GM23248 (cell line): Measurements from ENCODE around the gene ZBTB46. TPM values are rescaled to one million over a fixed set of nuclear protein-coding genes. Genes with fewer than 3 reads are reported as not detected.

ENCODE experiments used
- DNase-seq: peaks from one replicate; pipeline ENCODE4 v3.0.0-alpha.2; 2015
- H2AFZ ChIP-seq: fragments of 200-600 bp; sonication (generic); 2 replicates; pipeline ENCODE4 v1.6.1; 2016; ENCODE audit warnings: antibody characterized with exemption
- H3F3A ChIP-seq: fragments of 200-600 bp; sonication (generic); 2 replicates; pipeline ENCODE4 v1.6.1; 2016; ENCODE audit warnings: mild to moderate bottlenecking, antibody characterized with exemption, mixed run types; ENCODE audit not compliant: insufficient read depth
- H3K27ac ChIP-seq: fragments of 200-600 bp; sonication (generic); 2 replicates; pipeline ENCODE4 v1.5.1; 2016; ENCODE audit warnings: mild to moderate bottlenecking
- H3K27me3 ChIP-seq: fragments of 200-600 bp; sonication (generic); replicated peaks from 2 replicates; pipeline ENCODE4 v1.6.1; 2016; ENCODE audit warnings: mild to moderate bottlenecking; ENCODE audit not compliant: insufficient read depth
- H3K36me3 ChIP-seq: fragments of 200-600 bp; sonication (generic); 2 replicates; pipeline ENCODE4 v1.6.1; 2016; ENCODE audit warnings: low read depth, mild to moderate bottlenecking
- H3K4me1 ChIP-seq: fragments of 200-600 bp; sonication (generic); 2 replicates; pipeline ENCODE4 v1.6.1; 2016; ENCODE audit warnings: mild to moderate bottlenecking; ENCODE audit not compliant: insufficient read depth
- H3K4me2 ChIP-seq: fragments of 200-600 bp; sonication (generic); one replicate; pipeline ENCODE4 v1.6.1; 2016; ENCODE audit warnings: mild to moderate bottlenecking; ENCODE audit not compliant: unreplicated experiment
- H3K4me3 ChIP-seq: fragments of 200-600 bp; sonication (generic); 2 replicates; pipeline ENCODE4 v1.5.1; 2016; ENCODE audit warnings: mild to moderate bottlenecking
- H3K79me2 ChIP-seq: fragments of 200-600 bp; sonication (generic); 2 replicates; pipeline ENCODE4 v1.6.1; 2016; ENCODE audit warnings: mild to moderate bottlenecking; ENCODE audit not compliant: insufficient read depth
- H3K9ac ChIP-seq: fragments of 200-600 bp; sonication (generic); 2 replicates; pipeline ENCODE4 v1.6.1; 2016; ENCODE audit warnings: mild to moderate bottlenecking
- H3K9me2 ChIP-seq: fragments of 200-600 bp; sonication (generic); 2 replicates; pipeline ENCODE4 v1.6.1; 2016; ENCODE audit warnings: mixed run types, mild to moderate bottlenecking, moderate library complexity; ENCODE audit not compliant: insufficient read depth
- H3K9me3 ChIP-seq: fragments of 200-600 bp; sonication (generic); one replicate; pipeline ENCODE4 v1.6.1; 2017; ENCODE audit warnings: low read depth
- H4K20me1 ChIP-seq: fragments of 200-600 bp; sonication (generic); 2 replicates; pipeline ENCODE4 v1.6.0; 2016; ENCODE audit not compliant: insufficient read depth
- EZH2 ChIP-seq: fragments of 200-600 bp; sonication (generic); IDR thresholded peaks from 2 replicates; pipeline ENCODE4 v1.6.1; 2018; ENCODE audit warnings: antibody characterized with exemption, mild to moderate bottlenecking; ENCODE audit not compliant: insufficient read depth, poor library complexity, severe bottlenecking
- EZH2phosphoT487 ChIP-seq: fragments of 200-600 bp; sonication (generic); IDR thresholded peaks from 2 replicates; pipeline ENCODE4 v1.6.1; 2018; ENCODE audit warnings: antibody characterized with exemption, moderate library complexity, mild to moderate bottlenecking, low read depth; ENCODE audit not compliant: insufficient read depth
- WGBS, 2 experiments: methylation state at CpG; one replicate each; pipeline ENCODE4 v1.1.6; 2015 to 2017; ENCODE audit warnings: low lambda C conversion rate in 2 of 2, low coverage in 1 of 2; ENCODE audit errors: missing lambda C conversion rate in 2 of 2; 5-methylcytosine and 5-hydroxymethylcytosine counted together
- in situ Hi-C: fragments of 300-500 bp; cut with MboI; formaldehyde crosslinking; loops from 2 replicates; pipeline ENCODE4 v1.15.0; 2020
- polyA plus RNA-seq: library from polyadenylated mRNA; unstranded; fragments of >200 nt; fragmentation: Nextera tagmentation; extraction: Ambion mirVana; gene quantifications from 2 replicates; pipeline ENCODE4 v1.2.1, GENCODE V29; 2016
- total RNA-seq: library from RNA; depleted of rRNA; stranded (reverse); fragments of >200 nt; shearing (Covaris generic); gene quantifications from 2 replicates; pipeline ENCODE4 v1.2.3, GENCODE V29; 2014

The ZBTB46 gene
- total and polyA plus RNA-seq, 2 experiments from 2014 or later: 0.33 to 1.9 TPM

DNA sequence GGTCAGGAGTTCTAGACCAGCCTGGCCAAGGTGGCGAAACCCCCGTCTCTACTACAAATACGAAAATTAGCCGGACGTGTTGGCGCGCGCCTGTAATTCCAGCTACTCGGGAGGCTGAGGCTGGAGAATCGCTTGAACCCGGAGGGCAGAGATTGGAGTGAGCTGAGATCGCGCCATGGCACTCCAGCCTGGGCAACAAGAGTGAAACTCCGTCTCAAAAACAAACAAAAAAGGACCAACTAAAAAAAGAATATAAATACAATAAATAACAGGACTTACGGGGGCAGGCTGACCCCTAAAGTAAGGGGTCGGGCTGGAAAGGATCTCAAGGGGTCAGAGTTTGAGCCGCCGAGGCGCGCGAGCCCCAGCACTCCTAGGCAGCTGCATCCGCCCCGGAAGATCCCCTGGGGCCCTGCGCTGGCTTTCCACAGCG lies 33.5 kb upstream of the ZBTB46 start:
- Histone ChIP-seq H3K9me2 (no peaks in the 10 kb centered on the region), H3K4me2 (peak overlapping the region; percentile 94), H3K4me3 (peak overlapping the region; percentile 92), H3K9ac (peak overlapping the region; percentile 99), H3K4me1 (0 out of 2 replicates have a peak, but pooled peaks cover 7% of the 10 kb centered on the region), H3K9me3 (no peaks in the 10 kb centered on the region), H3K27ac (peak overlapping the region; percentile 99), H3K36me3 (0 out of 2 replicates have a peak, but pooled peaks cover 10% of the 10 kb centered on the region), H4K20me1 (no peaks in the 10 kb centered on the region), H3K79me2 (peaks cover 56% of the 10 kb centered on the region), H3F3A (0 out of 2 replicates have a peak, but pooled peaks cover 4% of the 10 kb centered on the region), H3K27me3 (no peaks in the 10 kb centered on the region), H2AFZ (peak overlapping the region; percentile 66)
- WGBS, 2 experiments: 3 to 4% methylated on average over 25 of the region's 25 CpGs
- DNase-seq: no peak
- in situ Hi-C loops: no loop called here
- TF ChIP-seq EZH2 (no peak), EZH2phosphoT487 (no peak)

DNA sequence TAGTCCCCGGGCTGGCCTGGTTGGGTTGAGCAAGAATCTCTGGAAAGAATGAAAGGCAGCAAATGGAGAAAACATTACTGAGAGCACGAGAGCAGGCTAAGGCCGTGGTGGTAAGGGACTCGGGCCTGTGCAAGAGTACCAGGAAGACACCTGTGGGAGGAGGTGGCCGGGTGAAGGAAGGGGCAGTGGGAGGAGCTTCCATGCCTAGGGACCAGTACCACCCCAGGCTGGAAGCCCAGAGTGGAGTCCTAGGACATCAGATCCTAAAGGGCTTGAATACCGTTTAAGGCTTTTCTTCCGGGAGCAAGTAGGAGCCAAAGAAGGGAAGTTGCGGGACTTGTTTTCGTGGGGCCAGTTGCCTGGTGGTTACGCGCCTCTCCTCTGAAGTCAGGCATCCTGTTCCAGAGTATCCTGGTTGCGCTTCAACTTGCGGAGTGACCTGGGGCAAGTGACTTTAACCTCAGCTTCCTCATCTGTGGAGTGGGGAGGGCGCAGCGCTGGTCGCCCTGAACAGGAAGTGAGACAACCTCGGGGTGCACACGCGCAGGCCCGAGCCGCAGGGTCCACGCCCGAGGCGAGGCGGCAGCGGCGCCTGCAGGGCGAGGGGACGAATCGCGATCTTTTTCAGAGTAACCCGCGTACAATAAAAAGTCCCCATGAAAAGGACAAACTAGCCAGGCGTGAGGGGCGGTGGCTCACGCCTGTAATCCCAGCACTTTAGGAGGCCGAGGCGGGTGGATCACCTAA lies 32.9 kb upstream of the ZBTB46 start:
- Histone ChIP-seq H3K79me2 (peaks cover 50% of the 10 kb centered on the region), H3K9me3 (no peaks in the 10 kb centered on the region), H3K4me1 (0 out of 2 replicates have a peak, but pooled peaks cover 7% of the 10 kb centered on the region), H3K4me2 (peak overlapping the region; percentile 94), H3K4me3 (peak overlapping the region; percentile 92), H3K9me2 (no peaks in the 10 kb centered on the region), H3K36me3 (0 out of 2 replicates have a peak, but pooled peaks cover 7% of the 10 kb centered on the region), H3K9ac (peak overlapping the region; percentile 99), H2AFZ (peak overlapping the region; percentile 66), H3F3A (0 out of 2 replicates have a peak, but pooled peaks cover 4% of the 10 kb centered on the region), H3K27ac (peak overlapping the region; percentile 99), H3K27me3 (no peaks in the 10 kb centered on the region), H4K20me1 (no peaks in the 10 kb centered on the region)
- in situ Hi-C loops: no loop called here
- DNase-seq: peak; percentile 91
- 11 to 13% methylated on average over 38 of the region's 38 CpGs for WGBS, 2 experiments
- no peak for TF ChIP-seq EZH2
- TF ChIP-seq EZH2phosphoT487: no peak

DNA sequence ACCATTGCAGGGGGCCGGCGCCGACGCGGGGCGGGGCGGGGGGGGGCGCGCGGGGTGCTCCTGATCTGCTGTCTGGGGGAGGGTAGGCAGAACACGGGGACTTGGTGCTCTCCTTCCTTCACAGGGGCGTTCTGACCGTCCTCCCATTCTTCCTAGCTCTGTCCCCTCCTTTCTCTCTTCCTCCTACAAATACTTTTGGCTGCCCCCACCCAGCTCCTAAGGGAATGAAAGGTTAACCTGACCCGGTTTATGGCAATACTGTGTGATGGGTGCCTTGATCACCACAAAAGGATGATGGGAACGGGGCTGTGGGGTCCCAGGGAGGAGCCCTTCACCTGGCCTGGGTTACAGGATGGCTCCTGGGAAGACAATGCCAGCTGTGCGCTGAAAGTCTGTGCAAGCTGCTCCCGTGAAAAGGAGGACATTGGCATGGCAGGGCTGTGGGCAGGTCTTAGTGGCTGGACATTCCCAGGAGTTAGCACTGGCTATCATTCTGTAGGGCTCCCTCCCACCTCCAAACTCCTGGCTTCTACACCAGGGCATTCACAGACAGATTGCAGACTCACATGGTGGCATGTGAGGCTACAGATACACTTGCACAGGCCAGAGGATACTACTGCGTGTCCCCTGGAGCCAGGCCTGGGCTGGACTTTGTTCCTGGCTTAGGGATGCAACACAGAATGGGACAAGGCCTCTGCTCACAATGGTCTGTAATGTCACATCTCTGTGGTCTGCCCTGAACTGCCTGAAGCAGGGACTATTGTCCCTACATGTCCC lies 32.1 kb upstream of the ZBTB46 start:
- no peak for DNase-seq
- Histone ChIP-seq H3K4me1 (peaks cover 14% of the 10 kb centered on the region), H3K27ac (no peak overlapping the region; the same call in 1 of the 2 replicates), H3K4me3 (peak overlapping the region; percentile 92), H3K9me3 (no peaks in the 10 kb centered on the region), H3K79me2 (peaks cover 42% of the 10 kb centered on the region), H3K36me3 (0 out of 2 replicates have a peak, but pooled peaks cover 7% of the 10 kb centered on the region), H4K20me1 (no peaks in the 10 kb centered on the region), H3K4me2 (peak overlapping the region; percentile 94), H3K9me2 (no peaks in the 10 kb centered on the region), H3K27me3 (no peaks in the 10 kb centered on the region), H3K9ac (peak overlapping the region; percentile 99), H3F3A (peaks cover 4% of the 10 kb centered on the region; the same call in 1 of the 2 replicates), H2AFZ (no peak overlapping the region)
- WGBS, 2 experiments: 71 to 80% methylated on average over 8 to 18 of the region's 18 CpGs
- in situ Hi-C loops: no loop called here
- TF ChIP-seq EZH2: no peak
- no peak for TF ChIP-seq EZH2phosphoT487

- Histone ChIP-seq H3K9me2 (no peaks in the 10 kb centered on the region), H3K9me3 (no peaks in the 10 kb centered on the region), H3K4me1 (peaks cover 17% of the 10 kb centered on the region), H3K27me3 (no peaks in the 10 kb centered on the region), H4K20me1 (no peaks in the 10 kb centered on the region), H3K79me2 (peaks cover 33% of the 10 kb centered on the region), H3K4me2 (no peak overlapping the region), H3K9ac (no peak overlapping the region), H3K36me3 (0 out of 2 replicates have a peak, but pooled peaks cover 5% of the 10 kb centered on the region), H2AFZ (no peak overlapping the region), H3K4me3 (no peak overlapping the region), H3F3A (peaks cover 4% of the 10 kb centered on the region; the same call in 1 of the 2 replicates), H3K27ac (no peak overlapping the region)
- in situ Hi-C loops: no loop called here
- WGBS, 2 experiments: 96% methylated on average over 74 to 95 of the region's 95 CpGs
- DNase-seq: no peak
- TF ChIP-seq EZH2: no peak
- no peak for TF ChIP-seq EZH2phosphoT487
Measured at GRCh38 chr20:63861981-63862901, 31.2 kb upstream of the ZBTB46 start.
